HG02763 (cell line): Measurements from ENCODE around the gene CHRNA9.
"Not testable (repeated sequence)": the region's sequence is repeated elsewhere in the genome, so short reads cannot be mapped to it uniquely, and the experiment has no call there.

ENCODE experiments used
- ATAC-seq: cut with Tn5 transposase; IDR thresholded peaks from one replicate; pipeline ENCODE4 v1.9.1; 2021; ENCODE audit warnings: mild to moderate bottlenecking, moderate library complexity; ENCODE audit not compliant: unreplicated experiment

The CHRNA9 gene

GRCh38 chr4:40334591-40335524, at the start of gene CHRNA9:
CHRNA9 (plus strand) TSS chr4:40335333; CDS start chr4:40335468, 135 bp downstream.
- no peak for ATAC-seq

- no peak for ATAC-seq
Measured at GRCh38 chr4:40285692-40286091, 49.4 kb upstream of the CHRNA9 start.

- no peak for ATAC-seq
Measured at GRCh38 chr4:40288566-40288965, 46.6 kb upstream of the CHRNA9 start.

- ATAC-seq: peak; percentile 42
Measured at GRCh38 chr4:40289366-40290188, 45.6 kb upstream of the CHRNA9 start.

GRCh38 chr4:40290611-40291186, 44.4 kb upstream of the CHRNA9 start:
- ATAC-seq: not testable (repeated sequence)

GRCh38 chr4:40292313-40292759, 42.8 kb upstream of the CHRNA9 start:
- ATAC-seq: no peak

- no peak for ATAC-seq
Measured at GRCh38 chr4:40294339-40294738, 40.8 kb upstream of the CHRNA9 start.

- ATAC-seq: not testable (repeated sequence)
Measured at GRCh38 chr4:40295030-40295429, 40.1 kb upstream of the CHRNA9 start.

GRCh38 chr4:40295572-40295971, 39.6 kb upstream of the CHRNA9 start:
- ATAC-seq: no peak

- ATAC-seq: no peak
Measured at GRCh38 chr4:40299126-40299525, 36.0 kb upstream of the CHRNA9 start.

- ATAC-seq: no peak
Measured at GRCh38 chr4:40299811-40300292, 35.3 kb upstream of the CHRNA9 start.

- no peak for ATAC-seq
Measured at GRCh38 chr4:40300371-40301162, 34.6 kb upstream of the CHRNA9 start.

GRCh38 chr4:40301603-40302002, 33.5 kb upstream of the CHRNA9 start:
- peak; percentile 78 for ATAC-seq

GRCh38 chr4:40303751-40304150, 31.4 kb upstream of the CHRNA9 start:
- no peak for ATAC-seq

GRCh38 chr4:40305328-40306170, 29.6 kb upstream of the CHRNA9 start:
- ATAC-seq: peak; percentile 31

GRCh38 chr4:40306226-40306625, 28.9 kb upstream of the CHRNA9 start:
- no peak for ATAC-seq

GRCh38 chr4:40306976-40307375, 28.2 kb upstream of the CHRNA9 start:
- ATAC-seq: no peak

GRCh38 chr4:40307627-40308497, 27.3 kb upstream of the CHRNA9 start:
- peak; percentile 26 for ATAC-seq
